Measurements from ENCODE around the gene SLC22A12.

The SLC22A12 gene

DNA sequence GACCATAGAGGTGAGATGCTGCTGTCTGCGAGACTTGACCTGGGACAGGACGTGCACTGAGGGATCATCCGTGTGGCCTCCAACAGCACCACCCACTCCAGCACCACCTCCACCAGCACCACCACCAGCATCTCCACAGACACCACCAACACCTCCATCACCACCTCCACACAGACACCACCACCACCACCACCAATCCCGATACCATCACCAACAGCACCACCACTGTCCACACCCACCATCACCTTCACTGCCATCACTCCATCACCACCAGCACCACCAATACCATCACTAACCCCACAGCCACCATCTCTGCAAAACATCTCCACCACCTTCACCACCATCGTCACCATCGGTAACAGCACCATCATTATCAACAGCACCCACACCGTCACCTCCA, 26.6 kb upstream of the SLC22A12 start:
- DNase-seq, result no peak

DNA sequence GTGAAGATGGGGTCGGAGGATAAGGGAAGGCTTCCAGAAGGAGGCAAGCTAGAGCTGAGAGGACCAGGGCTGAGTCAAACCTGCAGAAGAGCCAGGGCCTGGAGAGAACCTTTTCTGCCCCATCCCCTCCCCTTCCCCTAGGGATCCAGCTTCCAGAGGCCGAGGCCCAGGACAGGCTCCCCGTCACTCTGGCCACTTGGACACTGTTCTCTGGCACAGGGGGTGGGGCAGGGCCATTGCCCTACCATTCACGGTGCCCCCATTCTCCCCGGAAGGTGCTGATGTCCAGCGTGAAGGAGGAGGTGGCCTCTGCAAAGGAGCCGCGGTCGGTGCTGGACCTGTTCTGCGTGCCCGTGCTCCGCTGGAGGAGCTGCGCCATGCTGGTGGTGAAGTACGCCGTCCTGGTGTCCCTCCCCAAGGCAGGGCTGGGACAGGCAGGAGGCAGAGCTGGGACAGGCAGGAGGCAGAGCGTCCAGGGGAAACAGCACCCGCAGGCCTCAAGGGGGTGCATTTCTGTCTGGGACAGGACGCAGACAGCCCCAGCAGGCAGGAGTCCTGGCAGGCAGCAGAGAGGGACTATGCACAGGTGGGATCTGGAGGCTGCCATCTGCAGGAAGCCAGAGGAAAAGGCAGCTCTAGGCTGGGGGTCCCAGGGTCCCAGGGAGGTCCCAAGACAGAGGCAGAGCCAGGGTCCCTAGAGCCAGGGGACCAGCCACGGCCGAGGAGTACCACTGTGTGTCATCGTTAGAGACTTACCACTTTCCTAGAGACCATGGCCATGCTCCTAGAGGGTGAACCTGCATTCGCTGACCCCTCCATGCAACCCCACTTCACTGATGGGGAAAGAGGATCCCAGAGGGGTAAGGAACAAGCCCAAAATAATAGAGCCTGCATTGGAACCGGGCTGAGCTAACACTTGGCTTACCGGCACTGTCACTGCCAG, 25.8 kb upstream of the SLC22A12 start:
- DNase-seq, result no peak

DNA sequence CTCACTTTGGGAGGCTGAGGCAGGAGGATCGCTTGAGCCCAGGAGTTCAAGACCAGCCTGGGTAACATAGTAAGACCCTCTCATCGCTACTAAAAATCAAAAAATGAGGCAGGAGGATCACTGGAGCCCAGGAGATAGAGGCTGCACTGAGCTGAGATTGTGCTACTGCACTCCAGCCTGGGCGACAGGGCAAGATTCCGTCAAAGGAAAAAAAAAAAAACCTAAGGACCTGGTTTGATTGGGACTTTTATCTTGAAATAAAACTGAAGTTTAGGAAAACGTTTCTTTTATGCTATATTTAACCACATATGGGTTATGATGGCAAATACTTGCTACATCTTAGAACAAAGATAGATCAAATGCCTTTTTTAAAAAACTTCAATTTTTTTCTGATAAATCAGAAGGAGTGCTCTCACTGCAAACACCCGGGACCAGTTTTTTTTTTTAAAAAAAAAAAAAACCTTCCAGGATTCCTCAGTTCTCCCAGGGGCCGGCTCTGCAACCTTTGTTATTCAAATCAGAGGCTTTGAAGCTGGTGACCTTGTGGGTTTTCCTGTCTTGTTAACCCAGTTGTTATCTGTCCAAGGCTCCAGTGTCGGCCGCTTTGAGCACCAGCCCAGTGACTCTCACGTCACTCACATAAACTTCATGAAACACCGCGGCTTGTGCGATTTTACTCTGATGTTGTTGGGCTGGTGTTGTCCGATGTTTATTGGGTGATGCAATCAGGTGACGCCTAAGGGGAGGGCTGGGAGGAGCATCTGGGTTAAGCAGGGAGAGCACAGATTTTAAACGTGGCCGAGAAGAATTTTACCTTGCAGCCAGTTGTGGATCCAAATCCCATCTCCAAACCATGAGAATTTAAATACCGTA, 24.7 kb upstream of the SLC22A12 start:
- peak; percentile 26 to 88 (median 69) for DNase-seq

DNA sequence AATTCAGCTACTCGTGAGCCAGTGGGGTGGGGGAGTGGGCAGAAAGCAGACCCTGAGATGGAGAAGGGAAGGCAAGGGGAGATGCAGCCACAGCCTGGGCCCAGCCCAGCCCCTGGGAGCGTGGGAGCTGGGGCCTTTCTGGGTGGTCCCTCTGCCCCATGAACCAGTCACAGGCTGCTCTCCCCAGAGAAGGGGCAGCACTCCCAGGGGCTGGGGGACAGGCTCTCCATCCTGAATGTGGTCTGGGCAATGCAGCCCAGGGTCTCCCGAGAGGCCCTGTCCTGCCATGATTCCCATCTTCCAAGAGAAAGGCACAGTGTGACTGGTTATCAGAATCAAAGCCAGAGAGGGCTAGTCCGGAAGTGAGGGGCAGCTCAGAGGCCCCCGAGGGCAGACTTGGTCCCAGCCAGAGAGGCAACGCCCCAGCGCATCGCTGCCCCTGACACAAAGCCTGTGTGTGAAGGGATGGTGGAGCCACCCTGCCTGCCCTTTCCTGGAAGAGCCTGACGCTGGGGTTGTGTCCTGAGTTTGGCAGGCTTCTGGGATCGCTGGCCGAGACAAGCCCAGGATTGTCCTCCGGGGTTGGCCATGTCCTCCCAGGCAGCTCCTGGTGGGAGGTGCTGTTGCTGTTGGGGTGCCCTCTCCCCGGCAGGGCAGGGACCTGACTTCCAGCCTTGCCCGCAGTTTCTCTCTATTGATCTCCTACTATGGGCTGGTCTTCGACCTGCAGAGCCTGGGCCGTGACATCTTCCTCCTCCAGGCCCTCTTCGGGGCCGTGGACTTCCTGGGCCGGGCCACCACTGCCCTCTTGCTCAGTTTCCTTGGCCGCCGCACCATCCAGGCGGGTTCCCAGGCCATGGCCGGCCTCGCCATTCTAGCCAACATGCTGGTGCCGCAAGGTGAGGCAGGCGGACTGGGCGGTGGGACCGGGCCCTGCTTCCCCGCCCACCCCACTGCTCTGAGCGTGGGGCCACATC, 23.8 kb upstream of the SLC22A12 start:
- DNase-seq, result no peak

DNA sequence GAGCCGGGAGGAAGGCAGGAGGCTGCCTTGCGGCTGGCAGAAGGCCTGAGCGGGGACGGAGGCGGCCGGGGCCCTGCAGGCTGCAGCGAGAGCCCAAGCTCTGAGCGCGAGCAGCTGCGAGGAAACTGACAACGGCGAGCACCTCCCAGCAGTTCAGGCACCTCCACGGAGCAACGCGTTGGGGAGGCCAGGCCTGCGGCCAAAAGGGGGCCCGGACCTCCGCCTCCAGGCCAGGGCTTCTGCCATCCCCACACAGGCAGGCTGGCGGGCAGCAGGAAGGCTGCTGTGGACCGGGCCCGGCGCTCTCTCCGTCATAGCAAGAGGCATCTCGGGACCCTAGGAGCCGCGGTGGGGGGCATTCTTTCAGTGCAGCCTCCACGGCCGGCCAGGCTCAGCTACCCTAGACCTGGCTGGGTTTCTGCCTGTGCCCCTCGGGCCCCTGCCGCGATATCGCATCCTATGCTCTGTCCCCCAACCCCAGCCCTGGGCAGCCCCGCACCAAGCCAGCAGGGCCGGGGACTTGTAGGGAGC, 22.9 kb upstream of the SLC22A12 start:
- DNase-seq, result no peak

DNA sequence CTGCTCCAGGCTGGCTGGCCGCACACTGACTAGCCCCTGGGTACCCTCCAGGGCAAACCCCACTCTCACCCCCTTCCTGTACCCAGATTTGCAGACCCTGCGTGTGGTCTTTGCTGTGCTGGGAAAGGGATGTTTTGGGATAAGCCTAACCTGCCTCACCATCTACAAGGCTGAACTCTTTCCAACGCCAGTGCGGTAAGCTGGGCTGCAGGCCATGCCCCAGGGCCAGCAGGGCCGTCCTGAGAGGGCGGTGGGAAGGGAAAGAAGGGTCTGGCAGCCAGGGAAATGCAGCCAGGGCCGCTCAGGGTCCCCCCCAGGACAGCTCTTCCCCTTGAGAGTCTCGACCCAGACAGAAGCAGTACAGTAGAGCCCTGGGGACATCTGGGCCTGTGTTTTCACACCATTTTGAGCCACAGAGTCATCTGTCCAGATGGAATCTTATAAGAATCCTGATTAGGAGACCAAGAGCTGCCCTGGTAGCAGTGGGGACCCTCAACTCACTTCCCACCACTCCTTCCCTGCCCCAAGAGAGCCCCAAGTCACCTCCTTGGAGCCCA, 22.4 kb upstream of the SLC22A12 start:
- no peak for DNase-seq

DNA sequence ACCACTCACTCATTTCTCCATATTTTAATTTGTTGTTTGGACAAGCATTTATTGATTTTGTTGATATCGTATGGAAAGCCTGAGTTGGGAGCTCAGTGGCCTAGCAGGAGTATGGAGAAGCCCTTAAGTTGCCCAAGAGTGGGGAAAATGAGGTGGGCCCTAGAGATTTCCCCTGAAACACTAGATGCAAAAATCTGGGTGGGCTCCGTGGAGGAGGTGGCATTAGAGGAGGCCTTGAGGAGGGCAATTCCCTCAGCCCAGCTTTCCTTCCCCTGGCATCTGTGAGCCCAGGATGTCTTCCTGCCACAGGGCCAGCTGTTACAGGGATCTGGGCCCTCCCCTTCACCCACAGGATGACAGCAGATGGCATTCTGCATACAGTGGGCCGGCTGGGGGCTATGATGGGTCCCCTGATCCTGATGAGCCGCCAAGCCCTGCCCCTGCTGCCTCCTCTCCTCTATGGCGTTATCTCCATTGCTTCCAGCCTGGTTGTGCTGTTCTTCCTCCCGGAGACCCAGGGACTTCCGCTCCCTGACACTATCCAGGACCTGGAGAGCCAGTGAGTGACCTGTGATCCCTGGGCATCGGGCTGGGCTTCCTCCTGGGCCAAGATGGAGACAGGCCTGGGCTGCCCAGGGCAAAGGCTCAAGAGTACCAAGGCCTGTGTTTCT, 21.6 kb upstream of the SLC22A12 start:
- DNase-seq, result no peak

DNA sequence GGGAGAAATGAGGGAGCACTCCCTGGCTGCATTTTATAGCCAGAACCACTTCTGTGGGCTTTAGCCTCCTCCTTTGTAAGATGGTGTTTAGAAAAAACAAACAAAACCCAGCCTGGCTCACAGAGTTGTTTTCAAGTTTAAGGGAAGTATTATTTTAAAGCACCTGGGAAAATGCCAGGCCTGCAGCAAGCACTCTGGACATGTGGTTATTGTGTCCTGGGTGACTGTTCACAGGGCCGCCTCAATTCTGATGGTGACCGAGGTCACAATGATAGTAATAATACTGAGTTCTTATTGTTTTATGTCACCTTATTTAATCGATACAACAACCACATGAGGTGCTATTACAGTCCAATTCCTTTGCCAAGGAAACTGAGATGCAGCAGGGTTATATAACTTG, 20.7 kb upstream of the SLC22A12 start:
- DNase-seq, result no peak

DNA sequence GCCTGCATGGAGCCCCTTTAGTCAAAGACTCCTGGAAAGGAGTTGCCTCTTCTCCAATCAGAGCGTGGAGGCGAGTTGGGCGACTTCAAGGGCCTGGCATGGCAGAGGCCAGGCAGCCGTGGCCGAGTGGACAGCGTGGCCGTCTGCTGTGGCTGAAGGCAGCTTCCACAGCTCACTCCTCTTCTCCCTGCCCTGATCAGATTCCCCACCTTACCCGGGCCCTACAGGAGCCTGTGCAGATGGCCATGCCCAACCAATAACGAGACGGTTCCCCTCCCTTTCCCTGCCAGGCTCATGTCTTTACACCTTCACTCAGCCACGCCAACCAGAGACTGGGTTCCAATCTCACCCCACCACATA, 20.0 kb upstream of the SLC22A12 start:
- DNase-seq, result no peak

DNA sequence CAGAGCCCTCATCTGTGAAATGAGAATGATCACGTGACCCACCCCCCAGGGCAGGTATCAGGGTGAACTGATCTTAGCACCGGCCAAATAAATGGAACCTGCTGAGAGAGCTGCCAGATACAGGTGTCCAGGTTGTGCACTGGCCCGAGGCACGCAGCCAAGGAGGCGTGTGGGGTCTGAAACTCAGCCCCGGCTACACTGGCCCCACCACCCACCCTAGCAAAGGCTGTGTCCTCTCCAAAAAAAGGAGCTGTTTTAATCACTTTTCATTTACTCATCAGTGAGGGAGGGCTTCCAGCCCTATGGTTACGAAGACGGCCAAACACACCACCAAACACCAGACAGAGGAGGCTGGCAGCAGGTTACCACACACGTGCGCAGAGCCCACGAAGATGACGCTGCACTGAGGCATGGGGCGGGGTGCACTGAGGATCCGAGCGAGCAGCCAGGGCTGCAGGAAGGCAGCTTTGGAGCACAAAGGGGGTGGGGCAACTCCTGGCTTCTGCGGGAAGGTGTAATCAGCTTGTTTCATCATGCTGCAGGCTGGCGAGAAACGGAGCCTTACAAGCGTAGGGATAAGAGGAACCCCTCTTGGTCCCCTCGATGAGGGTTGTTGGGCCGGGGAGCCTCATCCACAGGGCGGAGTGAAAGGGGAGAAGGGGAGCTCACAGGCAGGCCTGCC, 19.5 kb upstream of the SLC22A12 start:
- no peak for DNase-seq

DNA sequence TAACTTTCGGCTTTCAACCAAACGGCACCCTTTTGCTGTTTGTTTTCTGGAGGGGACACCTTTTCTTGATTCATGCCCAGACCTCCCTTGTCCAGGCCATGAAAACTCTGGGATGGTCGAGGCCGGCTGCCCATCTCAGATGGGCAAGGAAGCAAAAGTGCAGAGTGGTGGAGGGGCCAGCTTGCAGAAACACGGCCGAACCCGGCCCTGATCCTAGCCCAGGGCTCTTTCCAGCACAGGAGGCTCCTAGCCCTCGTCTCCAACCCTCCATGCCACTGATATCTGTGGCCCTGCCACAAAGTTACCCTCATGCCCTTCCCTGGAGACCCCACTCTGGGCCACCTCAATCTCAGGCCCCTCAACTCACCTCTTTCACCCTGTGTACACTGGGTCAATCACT, 18.9 kb upstream of the SLC22A12 start:
- DNase-seq, result no peak

DNA sequence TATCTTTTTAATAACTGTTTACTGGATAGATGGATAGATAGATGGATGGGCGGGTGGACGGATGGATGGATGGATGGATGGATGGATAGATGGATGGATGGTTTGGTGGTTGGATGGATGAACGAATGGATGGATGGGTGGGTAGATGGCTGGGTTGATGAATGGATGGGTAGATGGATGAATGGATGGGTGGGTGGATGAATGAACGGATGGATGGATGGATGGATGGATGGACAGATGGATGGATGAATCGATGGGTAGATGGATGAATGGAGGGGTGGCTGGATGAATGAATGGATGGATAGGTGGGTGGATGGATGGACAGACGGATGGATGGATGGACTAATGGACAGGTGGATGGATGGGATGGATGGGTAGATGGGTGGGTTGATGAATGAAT, 13.8 kb upstream of the SLC22A12 start:
- no peak for DNase-seq

DNA sequence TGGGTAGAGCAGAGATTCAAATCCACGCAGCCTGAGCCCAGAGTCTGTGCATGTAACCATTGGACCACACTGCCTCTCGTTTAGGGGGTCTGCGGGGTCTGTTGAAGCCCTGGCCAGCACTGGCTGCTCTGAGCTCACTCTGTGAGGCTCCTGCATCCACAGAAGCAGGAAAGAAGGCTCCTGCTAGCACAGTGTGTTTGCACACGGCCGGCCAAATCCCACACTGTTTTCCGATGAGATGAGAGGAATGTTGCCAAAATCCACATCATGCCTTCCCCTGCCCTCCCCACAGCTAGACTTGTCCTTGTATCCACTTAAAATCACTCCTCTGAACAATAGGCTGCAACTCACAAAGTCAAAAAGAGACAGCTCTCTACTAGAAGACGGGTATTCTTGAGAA, 10.6 kb upstream of the SLC22A12 start:
- no peak for DNase-seq

DNA sequence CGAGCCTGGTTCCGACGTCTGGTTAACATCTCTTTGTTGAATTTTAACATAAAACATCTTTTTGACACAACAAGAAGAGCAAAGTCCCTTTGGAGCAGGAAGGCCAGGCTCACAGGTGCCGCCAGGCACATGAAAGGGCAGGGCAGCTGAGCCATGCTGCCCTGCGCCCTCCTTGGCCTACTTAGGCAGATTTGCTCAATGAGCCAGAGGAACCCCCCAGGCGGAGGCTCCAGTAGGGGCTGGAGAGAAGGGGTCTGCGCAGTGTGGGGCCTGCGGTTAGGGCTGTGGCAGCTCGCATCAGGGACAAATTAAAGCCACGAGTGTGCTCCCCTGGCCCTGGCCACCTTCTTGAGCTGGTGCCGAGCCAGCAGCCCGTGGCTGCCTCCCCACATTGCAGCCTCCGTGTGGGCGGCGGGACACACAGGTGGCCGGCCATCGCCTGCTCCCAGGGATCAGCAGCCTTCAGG, 9.9 kb upstream of the SLC22A12 start:
- no peak for DNase-seq

DNA sequence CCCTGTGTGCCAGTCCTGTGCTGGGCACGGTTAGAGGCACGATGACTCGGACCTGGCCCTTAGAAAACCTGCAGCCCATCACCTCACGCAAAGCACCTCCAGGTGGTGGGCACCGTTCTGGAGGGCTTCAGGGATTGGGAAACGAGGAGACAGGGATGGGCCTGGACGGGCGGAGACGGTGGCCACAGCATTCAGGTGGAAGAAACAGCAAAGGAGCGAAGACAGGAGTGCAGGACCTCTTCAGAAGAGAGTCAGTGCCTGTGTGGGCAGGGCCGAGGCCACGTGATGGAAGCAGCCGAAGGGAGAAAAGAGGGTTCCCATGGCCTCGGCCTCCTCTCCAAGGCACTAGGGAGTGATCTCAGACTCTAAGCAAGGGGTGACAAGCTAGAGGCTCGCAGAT, 8.1 kb upstream of the SLC22A12 start:
- DNase-seq, result no peak

DNA sequence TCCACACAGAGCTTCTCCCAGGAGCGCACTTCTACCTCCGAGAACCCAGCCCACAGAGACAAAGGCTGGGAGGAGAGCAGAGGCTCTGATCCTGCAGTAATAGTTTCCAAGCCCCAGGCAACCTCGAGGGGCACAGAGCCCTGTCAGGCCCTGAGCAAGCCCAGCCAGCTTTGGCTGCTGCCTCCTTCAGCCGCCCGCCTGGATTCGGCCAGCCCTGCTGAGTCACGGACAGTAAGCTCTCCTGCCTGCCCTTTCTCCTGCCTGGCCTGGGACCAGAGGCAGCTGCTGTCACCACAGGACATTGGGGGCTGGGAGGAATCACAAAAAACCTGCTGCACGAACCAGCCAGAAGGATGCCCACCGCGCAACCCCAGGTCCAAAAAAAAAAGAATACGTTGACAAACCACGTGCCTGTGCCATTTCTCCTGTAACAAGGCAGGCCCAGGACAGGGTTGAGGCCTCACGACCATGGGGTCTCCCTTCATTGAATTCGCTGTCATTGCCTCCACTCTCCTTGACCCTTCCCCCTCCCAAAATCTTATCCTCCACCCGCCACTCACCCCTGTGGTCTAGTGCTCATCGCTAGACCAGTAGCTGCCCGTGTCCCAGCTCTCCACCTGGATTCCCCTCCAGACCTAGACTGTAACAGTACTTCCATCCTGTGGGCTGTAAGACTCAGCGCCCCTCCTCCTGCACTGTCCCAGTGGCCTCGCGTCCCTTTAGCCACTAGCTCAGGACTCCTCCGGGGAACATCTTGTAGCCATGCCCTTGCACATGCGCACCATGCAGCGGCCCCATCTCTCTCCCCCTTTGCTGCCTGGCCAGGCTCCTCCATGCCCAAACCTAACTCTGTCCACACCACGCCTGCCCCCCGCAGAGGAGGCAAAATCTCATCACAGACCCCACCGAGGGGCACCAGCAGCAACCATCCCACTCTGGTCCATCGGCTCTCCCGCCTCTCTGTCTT, 7.4 kb upstream of the SLC22A12 start:
- DNase-seq, result no peak

DNA sequence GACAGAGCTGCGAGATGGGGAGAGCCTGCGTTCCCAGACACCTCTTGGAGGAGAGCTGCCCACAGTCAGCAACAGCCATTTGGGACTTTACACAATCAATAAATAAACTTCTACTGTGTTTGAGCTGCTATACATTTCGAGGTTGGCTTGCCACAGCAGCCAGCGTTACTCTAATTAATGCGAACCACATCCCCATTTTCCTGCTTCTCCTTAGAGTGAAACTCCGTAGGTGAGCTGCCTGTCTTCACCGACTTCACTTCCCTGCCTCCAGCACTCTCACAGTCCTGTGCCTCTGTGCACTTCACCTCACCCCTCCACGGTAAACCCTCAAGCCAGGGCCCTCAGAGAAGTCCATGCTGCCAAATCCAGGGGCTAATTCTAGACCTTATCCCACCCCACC, 5.9 kb upstream of the SLC22A12 start:
- no peak for DNase-seq

DNA sequence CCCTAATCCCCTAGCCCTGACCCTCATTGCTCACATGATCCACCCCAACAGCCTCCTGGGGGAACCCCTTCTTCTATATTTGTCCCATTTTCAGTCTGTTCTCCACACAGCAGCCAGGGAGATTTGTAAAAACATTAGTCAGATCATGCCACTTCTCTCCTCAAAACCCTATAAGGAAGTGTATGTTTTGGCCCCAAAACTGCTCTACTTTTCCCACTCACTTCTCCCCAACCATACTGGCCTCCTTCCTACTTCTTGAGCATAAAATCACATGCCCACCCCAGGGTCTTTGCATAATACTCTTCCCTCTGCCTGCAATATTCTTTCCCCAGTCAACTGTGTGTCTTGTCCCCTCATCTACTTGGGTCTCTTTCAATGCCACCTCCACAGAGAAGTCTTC, 4.7 kb upstream of the SLC22A12 start:
- no peak for DNase-seq

DNA sequence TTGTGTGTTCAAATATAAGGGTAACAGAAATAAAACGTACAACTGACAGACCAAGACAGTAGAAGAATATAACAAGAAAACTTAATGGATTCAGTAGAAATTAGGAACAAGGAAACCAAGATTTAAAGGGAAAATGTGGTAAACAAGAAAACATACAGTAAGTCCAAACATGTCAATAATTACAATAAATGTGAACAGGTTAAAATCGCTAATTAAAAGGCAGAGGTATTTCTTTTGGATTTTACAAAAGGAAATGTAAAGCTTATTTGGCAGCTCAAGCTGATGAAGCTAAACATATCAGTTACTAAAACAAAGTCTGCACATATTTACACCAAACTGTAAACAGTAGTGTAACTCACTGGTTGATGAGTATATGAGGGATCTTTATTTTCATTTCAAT, 2.3 kb upstream of the SLC22A12 start:
- DNase-seq, result no peak
